Glomerular visceral epithelial cell (primary cell): ENCODE measurements around the gene ANO3.

Experiments
- DNase-seq: peaks from one replicate; pipeline ENCODE4 v3.0.0-alpha.2; 2016; ENCODE audit errors: extremely low spot score

The ANO3 gene

DNA sequence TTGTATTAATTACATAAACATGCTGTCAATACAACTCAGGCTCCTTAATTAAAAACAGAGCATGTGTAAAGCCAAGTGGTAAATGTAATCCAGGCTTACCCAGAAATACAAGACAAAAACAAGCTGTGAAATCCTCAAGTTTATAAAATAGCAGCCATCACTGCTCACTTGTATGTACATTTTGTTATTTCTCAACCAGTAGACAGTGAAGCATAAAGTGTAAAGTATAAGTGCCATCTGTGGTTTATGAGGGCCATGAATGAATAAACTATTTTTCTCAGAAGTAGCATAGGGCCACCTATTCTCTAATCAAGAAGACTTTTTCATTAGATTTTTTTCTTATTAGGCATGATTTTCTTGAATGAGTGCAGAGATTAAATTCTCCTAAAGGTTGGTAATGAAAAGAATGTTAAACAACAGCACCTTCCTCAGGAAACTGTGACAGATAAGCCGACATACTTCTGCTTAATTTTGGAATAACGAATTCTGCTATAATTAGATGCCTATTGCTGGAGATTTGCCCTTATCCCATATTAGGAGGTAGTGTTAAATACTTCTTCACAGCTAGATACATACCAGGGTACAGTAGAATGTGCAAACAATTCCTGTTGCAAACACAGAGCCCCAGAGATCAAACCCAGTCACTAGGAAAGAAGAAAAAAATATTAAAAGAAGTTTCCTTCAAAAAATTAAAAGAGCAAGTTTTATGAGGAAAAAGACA, 377.0 kb downstream of the ANO3 start:
- DNase-seq = no peak

DNA sequence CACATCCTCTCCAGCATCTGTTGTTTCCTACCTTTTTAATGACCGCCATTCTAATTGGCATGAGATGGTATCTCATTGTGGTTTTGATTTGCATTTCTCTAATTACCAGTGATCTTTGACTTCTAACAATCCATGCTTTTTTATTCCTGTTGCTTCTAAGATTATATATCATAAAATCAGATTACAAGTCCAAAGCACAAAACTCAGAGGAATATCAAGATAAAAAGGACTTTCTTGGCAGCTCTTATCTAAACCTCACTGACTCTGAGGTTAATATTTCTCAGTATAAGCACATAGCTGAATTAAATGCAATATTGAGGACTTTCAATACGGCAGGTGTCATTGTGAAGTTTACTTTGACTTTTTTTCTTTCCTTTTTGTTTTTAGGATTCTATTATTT, 378.6 kb downstream of the ANO3 start:
- DNase-seq = no peak

DNA sequence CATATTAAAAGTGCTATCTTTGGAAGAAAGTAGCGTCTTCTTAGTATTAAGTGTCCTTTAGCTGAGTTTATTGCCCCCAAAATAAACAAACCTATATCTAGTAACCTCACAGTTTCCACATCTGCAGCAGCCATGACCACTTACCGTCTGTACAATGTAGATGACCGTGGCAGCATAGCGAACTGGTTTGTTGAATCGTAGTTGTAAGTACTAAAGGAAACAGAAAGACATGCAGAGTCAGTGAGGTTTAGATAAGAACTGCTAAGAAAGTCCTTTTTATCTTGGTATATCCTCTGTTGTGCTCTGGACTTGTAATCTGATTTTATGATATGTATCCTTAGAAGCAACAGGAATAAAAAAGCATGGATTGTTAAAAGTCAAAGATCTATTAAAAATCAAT, 380.6 kb downstream of the ANO3 start:
- DNase-seq = no peak
